Activated CD8-positive, alpha-beta memory T cell treated with anti-CD3 and anti-CD28 coated beads, Interleukin-2, amount 50 U/mL, for 1 hour (primary cell): Measurements from ENCODE around the gene CD93.

ENCODE experiments used
- DNase-seq: peaks from one replicate; pipeline ENCODE4 v3.0.0-alpha.2; 2020; ENCODE audit errors: extremely low read depth

CD93 gene

GRCh38 chr20:23059846-23060245 is 26.3 kb downstream of the CD93 start:
- no peak for DNase-seq

- no peak for DNase-seq
These were observed 27.1 kb downstream of the CD93 start for GRCh38 chr20:23059001-23059400.

DNA sequence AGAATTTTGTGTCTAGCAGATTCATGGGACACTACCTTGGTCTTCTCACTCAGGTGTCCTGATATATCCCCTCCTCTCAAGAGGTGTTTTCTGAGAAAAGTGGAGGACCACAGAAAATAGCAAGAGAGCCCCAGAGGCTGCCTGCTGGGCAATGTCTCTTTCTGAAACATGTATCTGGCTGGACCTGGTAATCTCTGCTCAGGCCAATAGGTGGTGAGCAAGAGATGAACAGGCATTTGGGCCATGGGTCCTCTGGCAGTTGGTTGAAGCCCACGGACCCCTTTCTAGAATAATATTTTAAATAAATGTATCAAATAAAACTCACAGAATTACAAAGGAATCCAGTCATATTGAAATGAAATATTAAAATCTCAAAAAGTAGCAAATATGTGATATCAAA is 27.9 kb downstream of the CD93 start:
- DNase-seq = no peak

DNA sequence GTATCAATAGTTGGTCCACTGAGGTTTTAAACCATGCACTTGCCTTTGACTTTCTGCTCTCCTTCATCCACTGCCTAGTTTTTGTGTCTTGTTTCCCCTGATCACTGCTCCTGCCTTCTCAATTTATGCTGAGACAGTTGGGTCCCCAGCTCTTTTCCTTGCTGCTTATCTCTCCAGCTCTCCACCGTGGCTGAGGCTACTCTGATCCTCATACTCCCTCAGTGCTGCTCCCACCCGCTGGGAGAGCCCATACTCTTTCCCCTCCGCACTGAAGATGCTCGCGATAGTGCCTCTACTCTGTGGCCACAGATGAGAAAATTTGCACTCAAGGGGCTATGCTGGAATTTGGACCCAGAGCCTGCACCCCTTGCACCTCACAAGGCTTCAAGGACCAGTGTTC is 33.2 kb downstream of the CD93 start:
- no peak for DNase-seq

DNA sequence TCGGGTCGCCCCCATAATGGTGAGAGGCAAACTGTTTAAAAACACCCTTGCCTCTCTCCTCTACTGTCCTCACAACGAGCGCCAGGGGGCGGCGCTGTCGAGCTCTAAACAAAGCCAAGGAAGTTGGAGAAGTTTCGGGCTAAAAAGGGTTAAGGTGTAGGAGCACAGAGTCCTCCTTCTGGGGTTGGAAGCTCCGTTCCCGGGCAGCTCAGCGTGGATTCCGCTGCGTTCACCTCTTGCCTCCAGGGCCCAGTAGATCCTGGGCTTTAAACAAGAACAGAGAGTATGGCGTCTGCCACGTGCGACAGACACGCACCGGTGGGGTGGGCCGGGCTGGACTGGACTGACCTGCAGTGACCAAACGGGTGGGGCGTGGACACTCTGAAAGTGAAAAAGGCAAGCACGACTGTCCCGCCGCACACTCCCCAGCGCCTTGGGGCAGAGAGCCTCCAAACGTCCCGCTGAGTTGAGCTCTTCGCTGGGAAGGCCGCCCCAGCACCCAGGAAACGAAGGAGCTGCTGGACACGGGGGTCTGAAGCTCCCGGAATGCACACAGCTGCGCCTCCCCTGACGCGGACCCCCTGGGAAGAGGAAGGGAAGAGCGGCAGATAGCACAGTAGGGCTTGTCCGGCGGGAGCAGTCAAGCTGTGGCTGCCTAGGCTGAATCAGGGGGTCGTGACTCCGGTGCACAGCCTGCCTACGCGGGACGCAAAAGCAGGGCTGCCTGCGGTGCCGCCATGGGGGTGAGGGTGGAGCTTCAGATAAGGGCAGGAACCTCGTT is 35.1 kb downstream of the CD93 start:
- DNase-seq = no peak

- DNase-seq = no peak
These were observed 35.9 kb downstream of the CD93 start for GRCh38 chr20:23050076-23050838.

GRCh38 chr20:23049201-23050075 is 36.7 kb downstream of the CD93 start, which contains the start of gene THBD:
Gene THBD, minus strand, starts transcription at chr20:23049672. Its CDS starts 168 bp downstream, at chr20:23049504.
- DNase-seq = no peak

GRCh38 chr20:23048283-23049200 is 37.6 kb downstream of the CD93 start:
- no peak for DNase-seq

DNA sequence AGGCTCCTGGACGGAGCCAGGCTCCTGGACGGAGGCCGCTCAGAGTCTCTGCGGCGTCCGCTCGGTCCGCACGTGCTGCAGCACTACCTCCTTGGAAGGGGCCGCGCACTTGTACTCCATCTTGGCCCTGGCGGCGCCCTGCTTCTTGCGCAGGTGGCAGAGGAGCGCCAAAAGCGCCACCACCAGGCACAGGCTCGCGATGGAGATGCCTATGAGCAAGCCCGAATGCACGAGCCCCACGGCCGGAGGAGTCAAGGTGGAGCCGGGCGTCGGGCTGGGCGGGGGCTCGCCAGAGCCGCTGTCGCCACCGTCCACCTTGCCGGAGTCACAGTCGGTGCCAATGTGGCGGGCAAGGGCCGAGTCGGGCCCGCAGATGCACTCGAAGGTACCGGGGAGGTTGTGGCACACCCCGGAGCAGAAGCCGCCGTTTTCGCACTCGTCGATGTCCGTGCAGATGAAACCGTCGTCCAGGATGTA is 38.3 kb downstream of the CD93 start:
- DNase-seq = no peak

GRCh38 chr20:23047001-23047737 is 39.0 kb downstream of the CD93 start:
- DNase-seq = no peak

GRCh38 chr20:23046431-23046830 is 39.7 kb downstream of the CD93 start:
- DNase-seq = no peak

DNA sequence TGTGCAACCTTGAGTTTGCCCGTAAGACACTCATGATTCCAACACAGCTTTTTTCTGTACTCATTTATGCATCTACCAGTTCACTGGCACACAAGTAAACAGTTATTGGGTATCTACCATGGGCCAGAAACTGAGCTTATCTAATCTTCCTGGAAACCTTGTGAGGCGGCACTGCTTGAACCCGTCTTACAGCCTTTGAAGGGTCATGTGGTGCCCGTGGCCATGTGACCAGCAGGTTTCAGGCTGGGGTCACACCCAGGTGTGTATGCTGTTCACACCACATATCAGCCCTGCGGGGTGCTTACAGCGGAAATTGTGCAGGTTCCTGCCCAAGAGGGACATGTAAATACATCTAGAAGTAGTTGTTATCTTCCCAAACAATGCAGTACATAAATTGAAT is 42.7 kb downstream of the CD93 start:
- DNase-seq = no peak

DNA sequence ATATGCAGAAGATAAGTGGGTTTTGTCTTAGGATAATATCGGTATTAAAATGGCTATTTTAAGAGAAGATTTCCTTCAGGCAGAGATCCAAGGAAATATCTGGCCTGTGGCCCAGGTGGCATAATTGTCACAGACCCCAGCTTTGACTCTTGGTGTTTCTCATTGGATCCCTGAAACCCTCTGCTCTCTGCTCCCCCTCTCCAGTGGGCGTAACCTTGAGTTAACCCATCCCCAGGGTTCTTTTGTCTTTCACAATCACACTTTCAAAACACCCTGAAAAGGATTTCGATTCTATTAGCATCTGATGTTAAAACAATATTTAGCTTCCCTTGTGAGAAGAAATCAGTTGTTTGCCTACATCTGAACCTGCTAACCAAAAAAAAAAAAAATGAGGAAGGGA is 43.9 kb downstream of the CD93 start:
- no peak for DNase-seq

DNA sequence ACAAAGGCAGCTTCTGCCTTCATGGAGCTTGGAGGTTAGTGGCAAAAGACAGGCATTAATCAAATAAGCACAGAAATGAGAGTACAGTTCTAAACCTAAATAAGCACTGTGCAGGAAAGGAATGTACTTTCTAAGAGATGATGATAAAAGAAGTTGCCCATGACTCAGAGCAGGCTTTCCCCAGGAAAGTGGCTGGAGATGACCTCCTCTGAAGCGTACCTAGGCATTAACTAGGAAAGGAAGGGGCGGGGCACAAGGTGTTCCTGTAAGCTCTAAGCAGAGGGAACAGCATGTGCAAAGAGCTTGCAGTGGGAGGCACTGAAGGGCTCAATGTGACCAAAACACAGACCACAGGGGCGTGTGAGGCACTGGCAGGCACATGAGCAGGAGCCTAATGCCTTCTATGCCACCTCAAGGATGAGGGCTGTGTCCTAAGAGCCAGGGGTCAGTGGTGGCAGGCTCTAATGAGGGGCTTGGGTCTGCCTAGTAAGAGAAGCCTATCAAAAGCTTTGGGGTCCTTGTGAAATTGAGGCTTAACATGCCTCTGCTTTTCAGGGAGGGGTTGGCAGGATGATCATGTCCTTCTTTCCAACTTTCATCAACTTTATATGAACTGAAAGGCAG is 46.1 kb downstream of the CD93 start:
- no peak for DNase-seq

DNA sequence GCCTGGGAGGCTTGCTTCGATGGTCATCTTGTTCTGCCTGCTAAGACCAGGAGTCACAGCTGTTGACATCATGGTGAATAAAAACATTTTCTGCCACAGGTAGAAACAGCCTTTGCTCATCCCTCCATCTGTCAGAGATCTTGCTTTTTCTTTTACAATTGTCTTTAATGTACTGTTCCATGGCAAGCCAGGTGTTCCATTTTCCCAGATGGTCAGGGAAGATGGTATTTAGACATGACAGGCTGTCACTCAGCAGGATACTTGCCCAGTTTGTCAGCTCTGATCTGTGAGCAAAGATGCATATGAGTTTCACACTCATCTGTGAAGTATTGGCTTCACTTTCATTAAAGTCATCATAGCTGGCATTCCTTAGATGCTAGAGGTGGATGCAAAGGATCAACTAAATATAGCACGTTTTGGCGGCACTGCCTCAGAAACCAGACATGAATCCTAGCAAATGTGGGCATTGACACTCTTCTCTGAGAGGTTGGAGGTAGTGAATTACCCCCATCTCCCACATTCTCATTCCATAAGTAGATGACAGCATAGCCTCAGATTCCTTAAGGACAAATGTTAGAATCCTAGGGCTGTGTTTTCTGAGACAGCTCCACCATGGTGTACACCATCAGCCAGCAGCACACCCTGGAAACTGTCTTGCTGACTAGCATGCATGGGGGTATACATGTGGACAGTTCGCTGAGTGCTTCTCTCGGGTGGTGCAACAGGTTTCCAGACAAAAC is 46.8 kb downstream of the CD93 start:
- DNase-seq = no peak

- no peak for DNase-seq
These were observed 49.1 kb downstream of the CD93 start for GRCh38 chr20:23037017-23037481.

- no peak for DNase-seq
These were observed 49.8 kb downstream of the CD93 start for GRCh38 chr20:23036371-23036770.

- no peak for DNase-seq
These were observed 50.4 kb downstream of the CD93 start for GRCh38 chr20:23035731-23036130.
